H1 (cell line): Measurements from ENCODE around the gene NR1H2. TPM values are rescaled to one million over a fixed set of nuclear protein-coding genes. Genes with fewer than 3 reads are reported as not detected.

Experiments
- CTCF ChIP-seq, 3 experiments: IDR thresholded peaks; 1 replicate in 2 of 3; 2 replicates in 1 of 3; pipeline versions ENCODE4 v1.5.1 to v1.6.1; 2011; ENCODE audit warnings: low read length in 3 of 3, mild to moderate bottlenecking in 3 of 3, inconsistent platforms in 2 of 3, low read depth in 1 of 3, moderate library complexity in 1 of 3; ENCODE audit not compliant: insufficient read depth in 1 of 3; ENCODE audit errors: control extremely low read depth in 1 of 3
- polyA plus RNA-seq, 7 experiments: library from polyadenylated mRNA; depleted of rRNA in 3 of 7; stranded (reverse) in 5 of 7; unstranded in 2 of 7; fragments of >200 nt in 5 of 7; fragments of 200-250 nt in 2 of 7; gene quantifications; 1 replicate in 5 of 7; 2 replicates in 1 of 7; 4 replicates in 1 of 7; pipeline versions ENCODE4 v1.2.1 to v1.2.3, GENCODE V29; 2011 to 2013; ENCODE audit warnings: missing spikeins in 2 of 7, mixed read lengths in 2 of 7
- total RNA-seq: library from RNA; stranded (reverse); fragmentation: NEBNext Ultra II Directional; extraction: Animal tissue kit (Norgen Biotek cat#: 25700); gene quantifications from 2 replicates; pipeline ENCODE4 v1.2.1, GENCODE V29; 2021

Gene NR1H2
- total and polyA plus RNA-seq, 2 of the 8 experiments (the other 6 are each of a cell fraction or from before 2014, with no cell fraction given), result 40.3 to 47.5 TPM

GRCh38 chr19:50380137-50380536 is 3.9 kb downstream of the NR1H2 start (continued):
- no peak for TF ChIP-seq CTCF (IDR thresholded peaks at IDR 0.05; ENCODE audit: control extremely low read depth in 1 of 3, insufficient read depth in 1 of 3, low read depth in 1 of 3, low read length in 3 of 3)
